CD4-positive, alpha-beta T cell (primary cell): Measurements from ENCODE around the gene NHS. TPM values are rescaled to one million over a fixed set of nuclear protein-coding genes. Genes with fewer than 3 reads are reported as not detected.
A peak's percentile ranks its signal among the peaks of the same experiment; 100 is the strongest.

Source experiments
- ATAC-seq: fragments of 200-7000 bp; cut with Tn5 transposase; one replicate; pipeline ENCODE4 v1.10.0; 2022; ENCODE audit warnings: mild to moderate bottlenecking; ENCODE audit not compliant: poor library complexity
- CTCF ChIA-PET: fragments of 350-600 bp; sonication (Branson Sonifier 250); formaldehyde crosslinking; loops from one replicate; lab custom pipeline; 2021; ENCODE audit warnings: antibody characterized with exemption, inconsistent platforms; lab: Charles Lee
- POLR2A ChIA-PET: fragments of 350-600 bp; sonication (Branson Sonifier 250); formaldehyde crosslinking; loops from one replicate; lab custom pipeline; 2021; ENCODE audit warnings: antibody characterized with exemption, inconsistent platforms; lab: Charles Lee
- DNase-seq, 14 experiments: peaks; one replicate each; pipeline ENCODE4 v3.0.0-alpha.2; 2013 to 2020; ENCODE audit warnings: mixed read lengths in 2 of 14
- H3K27ac ChIP-seq, 2 donors: one replicate each; pipeline versions ENCODE4 v1.5.1 to v1.7.0; 2013; ENCODE audit warnings: low read length in 2 of 2, low read depth in 1 of 2, mild to moderate bottlenecking in 1 of 2
- H3K27me3 ChIP-seq, 2 experiments: 1 replicate in 1 of 2; 2 replicates in 1 of 2; pipeline versions ENCODE4 v1.6.1 to v1.7.0; 2013; ENCODE audit warnings: low read length in 2 of 2, control low read depth in 1 of 2, mild to moderate bottlenecking in 1 of 2, moderate library complexity in 1 of 2; ENCODE audit not compliant: insufficient read depth in 2 of 2, control insufficient read depth in 1 of 2
- H3K36me3 ChIP-seq: one replicate; pipeline ENCODE4 v1.6.1; 2013; ENCODE audit warnings: low read length, control low read depth; ENCODE audit not compliant: insufficient read depth
- H3K4me1 ChIP-seq: one replicate; pipeline ENCODE4 v1.6.1; 2013; ENCODE audit warnings: low read length, control low read depth; ENCODE audit not compliant: insufficient read depth
- H3K4me3 ChIP-seq: one replicate; pipeline ENCODE4 v1.5.1; 2013; ENCODE audit warnings: mild to moderate bottlenecking, low read length, moderate library complexity
- H3K9me3 ChIP-seq, 2 experiments: 1 replicate in 1 of 2; 2 replicates in 1 of 2; pipeline versions ENCODE4 v1.6.1 to v1.7.0; 2013; ENCODE audit warnings: low read length in 2 of 2, mild to moderate bottlenecking in 2 of 2, control low read depth in 1 of 2, moderate library complexity in 1 of 2; ENCODE audit not compliant: control insufficient read depth in 1 of 2, insufficient read depth in 1 of 2
- H3K27ac Mint-ChIP-seq: one replicate; pipeline ENCODE4 v1.8.0; 2020; ENCODE audit warnings: mixed read lengths
- H3K27me3 Mint-ChIP-seq: one replicate; pipeline ENCODE4 v1.8.0; 2021; ENCODE audit warnings: mixed read lengths
- H3K36me3 Mint-ChIP-seq: one replicate; pipeline ENCODE4 v1.8.0; 2021; ENCODE audit warnings: low read depth, mixed read lengths
- H3K4me1 Mint-ChIP-seq: one replicate; pipeline ENCODE4 v1.8.0; 2021; ENCODE audit warnings: low read depth, mixed read lengths
- H3K4me3 Mint-ChIP-seq: one replicate; pipeline ENCODE4 v1.8.0; 2020; ENCODE audit warnings: mild to moderate bottlenecking, mixed read lengths
- H3K9me3 Mint-ChIP-seq: one replicate; pipeline ENCODE4 v1.8.0; 2020; ENCODE audit warnings: mixed read lengths
- intact Hi-C, 2 experiments: fragments of 100-400 bp; cut with DNase I in 1 of 2; cut with micrococcal nuclease in 1 of 2; formaldehyde crosslinking; loops; one replicate each; pipeline versions ENCODE4 v1.15.1 to v1.9.0; 2023 to 2025; cut with DNase I, micrococcal nuclease
- total RNA-seq, 174 experiments: library from RNA in 2 of 174; stranded (reverse) in 2 of 174; gene quantifications; one replicate each; pipeline ENCODE4 v1.2.3 and lab custom pipeline; 2021 to 2026
- TF ChIP-seq, protein P1 (sequence below): fragments of 200-600 bp; IDR thresholded peaks from one replicate; pipeline ENCODE4 v1.8.0; 2022; ENCODE audit warnings: antibody characterized with exemption, mild to moderate bottlenecking

Gene NHS
- total RNA-seq, 2 experiments from 2014 or later: 0.36 to 0.53 TPM

DNA sequence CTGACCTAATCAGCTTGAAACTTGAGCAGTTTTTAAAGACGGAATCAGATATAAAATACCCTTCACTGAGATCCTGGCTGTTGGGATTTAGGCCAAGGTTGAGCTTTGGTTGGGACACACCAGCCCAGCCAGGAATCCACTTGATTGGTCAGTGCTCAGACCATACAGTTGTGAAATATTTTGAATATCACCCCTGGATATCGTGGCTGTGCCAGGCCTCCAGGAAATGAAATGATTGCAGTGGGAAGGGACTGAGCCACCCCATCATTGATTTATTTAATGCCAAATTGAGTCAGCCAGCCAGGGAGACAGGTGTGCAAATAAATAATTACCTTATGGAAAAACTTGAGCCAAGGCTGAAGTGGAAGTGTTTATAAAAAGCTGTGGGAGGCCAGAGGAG lies 233.9 kb downstream of the NHS start:
- H3K27me3 Mint-ChIP-seq: no peaks in the 10 kb centered on the region
- ChIA-PET POLR2A (no interaction called here), CTCF (no interaction called here)
- TF ChIP-seq, protein P1, sequence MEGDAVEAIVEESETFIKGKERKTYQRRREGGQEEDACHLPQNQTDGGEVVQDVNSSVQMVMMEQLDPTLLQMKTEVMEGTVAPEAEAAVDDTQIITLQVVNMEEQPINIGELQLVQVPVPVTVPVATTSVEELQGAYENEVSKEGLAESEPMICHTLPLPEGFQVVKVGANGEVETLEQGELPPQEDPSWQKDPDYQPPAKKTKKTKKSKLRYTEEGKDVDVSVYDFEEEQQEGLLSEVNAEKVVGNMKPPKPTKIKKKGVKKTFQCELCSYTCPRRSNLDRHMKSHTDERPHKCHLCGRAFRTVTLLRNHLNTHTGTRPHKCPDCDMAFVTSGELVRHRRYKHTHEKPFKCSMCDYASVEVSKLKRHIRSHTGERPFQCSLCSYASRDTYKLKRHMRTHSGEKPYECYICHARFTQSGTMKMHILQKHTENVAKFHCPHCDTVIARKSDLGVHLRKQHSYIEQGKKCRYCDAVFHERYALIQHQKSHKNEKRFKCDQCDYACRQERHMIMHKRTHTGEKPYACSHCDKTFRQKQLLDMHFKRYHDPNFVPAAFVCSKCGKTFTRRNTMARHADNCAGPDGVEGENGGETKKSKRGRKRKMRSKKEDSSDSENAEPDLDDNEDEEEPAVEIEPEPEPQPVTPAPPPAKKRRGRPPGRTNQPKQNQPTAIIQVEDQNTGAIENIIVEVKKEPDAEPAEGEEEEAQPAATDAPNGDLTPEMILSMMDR: no peak
- H3K4me1 Mint-ChIP-seq: peaks cover 4% of the 10 kb centered on the region
- Histone ChIP-seq H3K36me3 (no peaks in the 10 kb centered on the region), H3K27me3 (no peaks in the 10 kb centered on the region), H3K4me3 (no peak overlapping the region), H3K9me3 (no peaks in the 10 kb centered on the region), H3K4me1 (no peaks in the 10 kb centered on the region), H3K27ac (no peak overlapping the region)
- ATAC-seq (no peak), DNase-seq (no peak)
- H3K9me3 Mint-ChIP-seq: no peaks in the 10 kb centered on the region
- no peak overlapping the region for H3K27ac Mint-ChIP-seq
- no peak overlapping the region for H3K4me3 Mint-ChIP-seq
- H3K36me3 Mint-ChIP-seq: no peaks in the 10 kb centered on the region
- intact Hi-C loops: no loop called here

DNA sequence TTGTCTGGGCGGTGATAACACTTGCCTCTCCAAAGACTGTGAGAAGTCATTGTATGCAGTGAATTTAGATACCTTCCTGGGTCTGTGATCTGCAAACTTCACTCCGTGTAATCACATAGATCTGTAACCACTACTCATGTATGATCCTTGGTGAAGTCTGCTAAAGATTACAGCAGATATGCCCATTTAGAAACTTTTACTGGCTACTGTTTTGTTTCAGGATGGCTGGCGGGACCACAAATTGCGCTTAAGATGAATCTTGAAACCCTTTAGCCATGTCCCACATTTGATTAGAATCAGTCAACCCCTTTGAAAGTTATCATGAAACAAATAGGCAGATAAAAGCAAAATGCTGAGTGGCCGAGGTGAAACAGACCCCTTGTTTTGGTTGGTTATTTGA lies 235.8 kb downstream of the NHS start:
- Histone ChIP-seq H3K27ac (no peak overlapping the region), H3K27me3 (no peaks in the 10 kb centered on the region), H3K9me3 (no peaks in the 10 kb centered on the region), H3K4me3 (no peak overlapping the region), H3K4me1 (no peaks in the 10 kb centered on the region), H3K36me3 (no peaks in the 10 kb centered on the region)
- intact Hi-C loops: no loop called here
- ATAC-seq (no peak), DNase-seq (no peak)
- Mint-ChIP-seq H3K27ac (no peak overlapping the region), H3K27me3 (no peaks in the 10 kb centered on the region), H3K9me3 (no peaks in the 10 kb centered on the region), H3K4me3 (no peak overlapping the region), H3K4me1 (peaks cover 15% of the 10 kb centered on the region), H3K36me3 (no peaks in the 10 kb centered on the region)
- ChIA-PET POLR2A (no interaction called here), CTCF (no interaction called here)
- TF ChIP-seq, protein P1: no peak

DNA sequence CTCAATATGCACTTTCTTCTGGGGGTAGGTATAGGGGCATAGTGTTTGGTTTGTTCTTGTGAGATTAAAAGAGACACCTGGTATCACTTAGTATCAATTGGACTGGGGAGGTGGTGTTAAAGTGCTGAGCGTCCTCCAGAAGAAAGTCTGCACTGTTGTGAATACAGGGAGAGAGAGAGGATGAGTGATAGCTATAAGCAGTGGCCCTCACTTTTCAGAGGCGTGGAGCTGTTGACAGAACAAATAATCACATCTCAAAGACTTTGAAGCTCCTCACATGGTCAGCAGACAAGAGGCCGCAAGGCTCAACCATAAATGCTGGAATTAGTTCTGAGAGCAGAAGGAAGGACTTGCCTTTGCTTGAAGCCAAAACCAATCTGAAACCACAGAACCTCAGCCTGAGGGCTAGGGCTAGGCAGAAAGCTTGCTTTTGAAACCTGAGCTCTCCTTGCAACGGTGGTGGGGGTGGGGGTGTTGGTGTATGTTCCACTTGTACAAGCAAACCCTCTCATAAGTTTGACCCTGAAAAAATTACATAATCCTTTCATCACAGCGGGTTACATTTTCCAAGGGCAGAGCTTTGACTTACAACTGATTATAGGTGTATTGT lies 239.1 kb downstream of the NHS start:
- Mint-ChIP-seq H3K27me3 (no peaks in the 10 kb centered on the region), H3K27ac (peak overlapping the region; percentile 30), H3K4me1 (peaks cover 15% of the 10 kb centered on the region), H3K4me3 (no peak overlapping the region), H3K9me3 (no peaks in the 10 kb centered on the region), H3K36me3 (no peaks in the 10 kb centered on the region)
- Histone ChIP-seq H3K9me3 (no peaks in the 10 kb centered on the region), H3K4me1 (no peaks in the 10 kb centered on the region), H3K27me3 (no peaks in the 10 kb centered on the region), H3K27ac (no peak overlapping the region), H3K36me3 (no peaks in the 10 kb centered on the region), H3K4me3 (no peak overlapping the region)
- ChIA-PET POLR2A (no interaction called here), CTCF (no interaction called here)
- TF ChIP-seq, protein P1: no peak
- intact Hi-C loops: no loop called here
- DNase-seq (no peak), ATAC-seq (no peak)
